Epithelial cell of esophagus (primary cell): ENCODE data around the gene CBLB.

Source experiments
- DNase-seq: peaks from one replicate; pipeline ENCODE4 v3.0.0; 2010; ENCODE audit warnings: low read depth
- H3K4me3 ChIP-seq: 2 replicates; pipeline ENCODE4 v1.5.1; 2011; ENCODE audit warnings: mild to moderate bottlenecking, low read length, control low read depth
- CTCF ChIP-seq: IDR thresholded peaks from 2 replicates; pipeline ENCODE4 v1.5.1; 2011; ENCODE audit warnings: low read depth, mild to moderate bottlenecking, low read length, control low read depth, inconsistent platforms; ENCODE audit not compliant: insufficient read depth; ENCODE audit errors: missing control alignments

CBLB gene

DNA sequence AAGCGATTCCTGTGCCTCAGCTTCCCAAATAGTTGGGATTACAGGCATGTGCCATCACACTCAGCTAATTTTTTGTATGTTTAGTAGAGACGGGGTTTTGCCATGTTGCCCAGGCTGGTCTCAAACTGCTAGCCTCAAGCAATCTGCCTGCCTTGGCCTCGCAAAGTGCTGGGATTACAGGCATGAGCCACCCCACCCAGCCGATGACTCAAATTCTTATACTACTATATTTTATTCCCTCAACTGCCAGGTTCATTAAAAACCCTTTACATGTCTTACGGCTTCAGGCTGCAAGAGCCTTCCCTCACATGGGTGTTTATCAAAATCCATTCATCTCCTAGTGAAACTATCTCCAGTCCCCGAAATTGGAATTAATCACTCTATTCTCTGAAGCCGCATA, 63.4 kb downstream of the CBLB start:
- TF ChIP-seq CTCF = no peak
- no peak overlapping the region for H3K4me3 ChIP-seq
- peak; percentile 39 for DNase-seq

DNA sequence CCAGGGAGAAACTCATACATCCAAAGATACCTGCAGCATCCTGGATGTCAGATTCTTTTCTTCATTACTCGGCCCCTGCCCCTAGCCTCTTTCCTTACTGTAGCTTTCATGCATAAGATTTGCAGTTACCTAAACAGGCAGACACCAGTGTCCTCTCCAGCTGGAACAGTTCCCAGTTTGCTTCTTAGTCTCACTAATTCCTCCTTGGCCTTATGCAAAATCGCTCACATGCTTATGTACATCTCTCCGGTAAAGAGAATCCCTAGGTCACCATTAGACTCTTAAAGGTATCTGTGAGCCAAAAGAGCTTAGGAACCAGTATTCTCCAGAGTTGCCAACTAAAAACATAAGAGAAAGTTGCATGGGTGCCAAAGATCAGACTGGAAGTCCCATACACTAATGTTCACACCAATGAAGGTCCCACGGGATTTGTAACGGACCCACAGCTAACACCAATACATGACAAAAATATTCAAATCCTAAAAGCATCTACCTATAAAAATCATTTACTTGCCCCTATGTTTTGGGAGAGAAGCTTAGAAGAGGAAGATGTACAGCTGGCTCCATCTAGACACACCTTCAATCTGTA, 66.6 kb downstream of the CBLB start:
- DNase-seq = no peak
- no peak for TF ChIP-seq CTCF
- no peak overlapping the region for H3K4me3 ChIP-seq

DNA sequence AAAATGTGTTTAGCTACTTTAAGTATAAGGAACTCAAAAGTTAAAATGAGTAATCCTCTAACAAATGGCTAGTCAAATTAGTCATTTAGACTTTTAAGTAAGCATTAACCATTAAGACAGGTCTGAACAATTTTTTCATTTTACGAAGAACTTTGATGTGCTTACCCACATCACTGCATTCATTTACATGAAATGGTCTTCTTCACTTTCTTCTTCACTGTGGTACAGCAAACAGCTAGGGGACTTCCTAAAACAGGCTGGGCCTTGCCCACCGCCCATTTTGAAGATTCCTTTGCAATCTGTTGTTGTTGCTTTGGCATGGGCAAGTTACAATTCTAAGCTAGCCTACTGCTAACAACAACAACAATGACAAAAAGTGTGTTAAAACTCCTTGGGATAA, 67.4 kb downstream of the CBLB start:
- H3K4me3 ChIP-seq = no peak overlapping the region
- TF ChIP-seq CTCF = no peak
- DNase-seq = peak; percentile 47

DNA sequence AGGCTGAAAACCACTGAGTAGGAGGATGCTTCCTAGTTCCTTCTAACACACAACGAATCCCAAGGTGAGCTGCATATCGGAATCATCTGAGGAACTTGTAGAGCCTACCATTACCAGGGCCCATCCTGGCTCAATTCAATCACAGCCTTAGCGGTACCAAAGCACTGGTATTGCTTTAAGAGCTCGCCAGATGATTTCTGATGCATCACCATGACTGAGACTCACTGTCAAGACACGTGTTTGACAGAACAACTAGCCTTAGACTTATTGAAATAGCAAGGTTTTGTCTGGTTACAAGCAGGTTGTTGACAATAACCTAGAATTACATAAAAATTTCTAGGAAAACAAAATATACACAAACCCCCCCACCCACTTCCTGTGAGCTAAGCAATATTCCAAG, 68.5 kb downstream of the CBLB start:
- no peak for TF ChIP-seq CTCF
- H3K4me3 ChIP-seq = no peak overlapping the region
- peak; percentile 45 for DNase-seq

DNA sequence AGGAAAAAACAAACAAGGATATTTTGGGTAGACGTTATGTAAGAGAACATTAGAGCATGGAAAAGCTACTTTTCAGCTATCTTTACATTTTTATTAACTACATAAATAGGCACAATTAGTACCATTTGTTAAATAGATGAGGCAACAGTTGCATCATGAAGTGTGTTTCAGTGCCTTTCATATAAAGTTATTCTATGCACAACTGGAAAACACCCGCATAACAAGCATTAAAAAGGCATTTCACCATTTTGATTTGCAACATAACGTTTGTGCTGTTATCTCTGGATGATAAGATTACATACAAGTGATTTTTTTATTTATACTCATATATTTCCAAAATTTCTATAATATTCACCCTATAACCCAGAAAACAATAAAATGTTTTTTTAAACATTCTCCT, 69.5 kb downstream of the CBLB start:
- no peak for TF ChIP-seq CTCF
- H3K4me3 ChIP-seq = no peak overlapping the region
- no peak for DNase-seq

DNA sequence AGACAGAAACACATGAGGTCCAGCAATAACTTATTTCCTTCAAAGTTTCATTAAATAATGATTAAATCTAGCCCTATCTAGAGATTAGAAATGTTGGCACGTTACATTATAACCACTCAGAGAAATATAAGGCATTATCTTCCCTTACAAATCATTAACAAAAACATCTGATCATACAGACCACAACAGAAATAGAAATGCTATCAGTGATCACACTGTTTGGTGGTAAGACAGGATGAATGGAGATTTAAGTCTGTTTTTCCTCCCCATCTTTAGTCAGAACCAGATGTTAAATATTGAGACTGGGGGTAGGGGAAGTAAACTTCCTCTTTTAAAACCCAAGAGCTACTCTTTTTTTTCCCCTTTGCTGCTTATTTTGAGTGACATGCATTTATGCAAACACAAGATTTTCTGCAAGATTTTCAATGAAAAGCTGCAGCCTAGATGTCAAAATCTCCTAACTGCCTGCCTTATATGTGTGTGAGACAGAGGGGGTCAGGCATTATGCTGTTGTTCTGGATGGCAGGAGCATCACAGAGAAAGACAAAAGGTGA, 70.4 kb downstream of the CBLB start:
- no peak overlapping the region for H3K4me3 ChIP-seq
- no peak for TF ChIP-seq CTCF
- no peak for DNase-seq

DNA sequence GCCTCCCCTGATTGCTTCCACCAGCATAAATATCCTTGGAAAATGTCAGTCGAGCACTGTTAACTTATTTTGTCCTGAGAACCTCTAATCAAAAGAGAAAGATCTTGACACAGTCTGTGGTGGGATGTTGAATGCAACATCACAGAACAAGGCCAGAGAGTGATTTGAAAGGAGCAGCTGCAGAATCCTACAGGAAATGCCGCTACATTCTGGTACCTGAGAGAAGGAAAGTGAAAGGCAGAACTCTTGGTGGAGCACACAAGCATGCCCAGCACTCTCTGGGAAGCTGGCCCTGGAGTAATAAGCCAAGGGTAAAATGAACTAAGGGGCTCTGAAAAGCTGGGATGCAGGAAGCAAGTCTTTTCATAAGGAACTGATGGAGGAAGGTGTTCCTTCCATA, 75.8 kb downstream of the CBLB start:
- no peak for TF ChIP-seq CTCF
- no peak overlapping the region for H3K4me3 ChIP-seq
- no peak for DNase-seq
